RWPE1 (cell line): ENCODE measurements around the gene RADIL.

Source experiments
- CTCF ChIA-PET: fragments of 350-600 bp; sonication (Branson Sonifier 250); formaldehyde crosslinking; extraction: SDS; loops from one replicate; lab custom pipeline; 2021; lab: Yijun Ruan, JAX
- POLR2A ChIA-PET: fragments of 400-600 bp; formaldehyde crosslinking; extraction: SDS; loops from one replicate; lab custom pipeline; 2020; ENCODE audit warnings: antibody characterized with exemption; ENCODE audit not compliant: low non-redundant PET; lab: Yijun Ruan, JAX
- DNase-seq: peaks from one replicate; pipeline ENCODE4 v3.0.0; 2012; ENCODE audit warnings: low spot score
- H3K27ac ChIP-seq: fragments of 450-650 bp; 2 replicates; pipeline ENCODE4 v1.5.1; 2017
- CTCF ChIP-seq: fragments of 450-650 bp; conservative IDR thresholded peaks from 2 replicates; pipeline ENCODE4 v1.5.1; 2017; ENCODE audit warnings: low read depth, mild to moderate bottlenecking

RADIL gene

GRCh38 chr7:4770886-4771285, 112.6 kb downstream of the RADIL start:
- TF ChIP-seq CTCF = no peak
- ChIA-PET POLR2A (no interaction called here), CTCF (no interaction called here)
- H3K27ac ChIP-seq = peak overlapping the region; percentile 51
- no peak for DNase-seq

GRCh38 chr7:4769761-4770160, 113.8 kb downstream of the RADIL start:
- peak overlapping the region; percentile 51 for H3K27ac ChIP-seq
- CTCF ChIA-PET = no interaction called here
- POLR2A ChIA-PET = no interaction called here

DNA sequence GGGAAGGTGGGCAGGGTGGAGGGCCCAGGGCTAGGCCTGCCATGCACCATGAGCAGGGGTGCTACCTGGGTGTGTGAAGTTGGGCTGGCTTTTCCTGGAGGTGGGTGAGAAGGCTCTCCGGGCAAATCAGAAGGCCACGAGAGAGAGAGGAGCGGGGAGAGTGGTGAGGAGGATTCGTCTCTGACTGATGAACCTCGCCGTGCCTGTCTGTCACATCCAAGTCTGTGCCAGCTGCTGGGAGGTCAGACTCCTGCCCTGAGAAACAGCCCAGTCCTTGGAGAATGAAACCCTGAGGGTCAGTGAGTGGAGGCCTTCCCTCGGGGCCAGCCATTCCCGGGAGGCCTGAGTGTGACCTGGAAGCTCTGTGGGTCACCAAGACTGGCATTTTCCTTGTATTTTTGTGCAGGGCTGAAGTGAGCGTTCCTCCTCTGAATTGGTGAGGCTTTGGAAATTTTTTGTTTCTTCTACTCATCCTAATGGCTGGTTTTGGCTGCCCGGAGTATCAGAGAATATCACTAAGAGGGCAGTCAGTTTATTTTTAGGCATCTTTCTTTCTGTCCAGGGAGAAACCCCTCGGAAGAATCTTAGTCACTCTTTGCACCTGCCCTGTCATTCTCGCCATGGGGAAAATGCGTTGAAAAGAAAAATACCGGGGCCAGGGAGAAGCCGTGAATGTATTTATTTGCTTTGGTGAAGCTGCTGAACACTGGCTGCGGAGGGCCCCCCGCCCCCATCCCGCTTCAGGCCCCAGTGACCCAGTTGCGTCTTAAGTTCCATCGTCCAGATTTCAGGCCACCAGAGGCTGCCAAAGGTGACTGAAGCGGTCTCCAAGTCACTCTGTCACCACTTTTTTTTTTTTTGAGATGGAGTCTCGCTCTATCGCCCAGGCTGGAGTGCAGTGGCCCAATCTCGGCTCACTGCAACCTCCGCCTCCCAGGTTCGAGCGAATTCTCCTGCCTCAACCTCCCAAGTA, 114.6 kb downstream of the RADIL start:
- peak overlapping the region; percentile 51 for H3K27ac ChIP-seq
- ChIA-PET POLR2A (no interaction called here), CTCF (no interaction called here)
- no peak for DNase-seq
- no peak for TF ChIP-seq CTCF

More at GRCh38 chr7:4769761-4770160, 113.8 kb downstream of the RADIL start:
- TF ChIP-seq CTCF = no peak
- no peak for DNase-seq

- H3K27ac ChIP-seq = peak overlapping the region; percentile 19
- no peak for DNase-seq
- CTCF ChIA-PET = no interaction called here
- POLR2A ChIA-PET = no interaction called here
- TF ChIP-seq CTCF = no peak
Observed at GRCh38 chr7:4766666-4767519, 116.6 kb downstream of the RADIL start.

GRCh38 chr7:4765776-4766490, 117.6 kb downstream of the RADIL start:
- H3K27ac ChIP-seq = peak overlapping the region; percentile 19
- ChIA-PET CTCF (interaction anchor here (1.2 kb wide), 1 partner anchor 11 kb away, joined by 4 read pairs; no protein-coding TSS in a partner anchor), POLR2A (no interaction called here)
- no peak for DNase-seq
- TF ChIP-seq CTCF = no peak

DNA sequence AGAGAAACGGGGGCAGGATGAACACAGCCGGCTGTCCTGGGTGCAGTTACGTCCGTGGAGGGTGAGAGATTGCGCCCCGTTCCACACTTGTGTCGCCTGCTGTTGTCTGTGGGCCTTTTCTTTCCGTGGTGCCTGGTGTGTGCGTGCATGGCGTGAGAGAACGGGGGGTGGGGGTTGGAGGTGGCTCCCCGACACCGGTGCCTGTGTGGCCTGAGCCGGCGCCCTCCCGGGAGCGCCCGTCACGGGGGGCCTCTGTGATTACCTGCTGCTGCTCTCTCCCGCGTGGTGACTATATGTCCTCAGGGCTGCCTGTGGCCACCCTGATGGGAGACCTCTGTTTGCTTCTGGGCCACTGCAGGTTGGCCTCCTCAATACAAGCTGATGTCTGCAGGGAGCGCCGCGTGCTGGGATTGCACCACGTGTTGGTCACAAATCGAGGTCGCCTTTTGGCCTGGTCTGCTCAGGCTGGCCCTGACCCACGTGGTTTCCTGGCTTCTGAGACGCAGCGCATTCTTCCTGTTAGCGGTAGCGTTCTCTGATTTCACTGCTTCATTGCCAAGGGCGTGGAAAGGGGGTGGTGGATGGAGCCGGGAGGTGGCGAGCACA, 119.0 kb downstream of the RADIL start:
- no peak for DNase-seq
- H3K27ac ChIP-seq = peak overlapping the region; percentile 19
- TF ChIP-seq CTCF = no peak
- ChIA-PET CTCF (no interaction called here), POLR2A (no interaction called here)
